NCI-H2171 treated with DMSO at 0.1 percent for 48 hours (cell line): ENCODE data around the gene SQOR.

Experiments used
- DNase-seq: peaks from one replicate; lab custom pipeline; 2025; lab: John Stamatoyannopoulos, UW

SQOR gene

DNA sequence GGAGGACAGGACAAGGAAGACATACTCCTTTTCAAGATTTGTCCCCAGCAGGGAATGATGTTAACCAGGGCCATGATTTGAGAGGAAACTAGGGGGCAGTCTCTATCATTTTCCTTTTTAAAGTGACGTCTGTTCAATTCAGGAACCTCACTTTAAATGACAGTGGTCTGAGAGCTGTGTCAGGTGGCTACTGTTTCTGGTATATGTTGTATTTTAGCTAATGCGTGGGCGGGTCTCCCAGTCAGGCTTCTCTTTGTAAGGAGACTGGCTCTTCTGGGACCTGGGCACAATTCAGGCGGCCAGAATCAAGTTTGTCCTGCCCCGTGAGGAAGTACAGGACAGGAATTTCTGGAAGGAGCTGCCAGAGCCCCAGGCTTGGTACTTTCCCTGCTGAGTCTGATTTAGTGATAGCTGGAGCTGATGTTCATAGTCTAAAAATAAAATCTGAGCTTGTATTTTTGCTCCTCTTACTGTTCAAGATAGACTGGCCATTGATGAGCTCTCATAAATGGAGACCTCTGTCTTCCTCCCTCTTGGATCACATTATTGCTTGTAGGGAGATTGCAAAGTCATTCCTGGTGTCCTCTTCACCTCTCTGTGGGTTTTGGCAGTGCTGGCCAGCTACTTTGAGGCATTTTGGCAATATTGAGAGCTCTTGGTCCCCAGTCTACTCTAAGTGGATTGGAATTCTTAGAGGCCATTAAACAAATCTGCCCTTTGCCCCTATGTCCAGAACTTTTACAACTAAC is 25.6 kb downstream of the SQOR start:
- no peak for DNase-seq

DNA sequence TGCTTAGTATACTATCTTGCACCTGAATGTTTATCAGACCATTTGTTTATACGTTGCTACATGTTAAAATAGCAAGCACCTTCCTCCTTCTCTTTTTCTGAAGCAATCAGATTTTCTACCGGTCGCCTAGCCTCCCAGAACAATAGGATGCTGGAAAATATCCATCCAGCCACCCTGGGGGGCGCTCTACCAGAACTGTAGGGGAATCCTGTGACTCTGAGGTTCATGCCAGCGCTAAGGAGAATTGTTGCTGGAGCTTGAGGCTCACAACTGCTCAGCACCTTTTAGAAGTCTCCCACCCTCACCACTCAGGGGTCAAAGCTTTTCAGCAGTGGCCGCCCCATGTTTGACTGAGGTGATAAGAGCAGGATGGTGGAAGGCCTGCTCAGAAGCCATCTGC is 27.5 kb downstream of the SQOR start:
- DNase-seq = no peak

DNA sequence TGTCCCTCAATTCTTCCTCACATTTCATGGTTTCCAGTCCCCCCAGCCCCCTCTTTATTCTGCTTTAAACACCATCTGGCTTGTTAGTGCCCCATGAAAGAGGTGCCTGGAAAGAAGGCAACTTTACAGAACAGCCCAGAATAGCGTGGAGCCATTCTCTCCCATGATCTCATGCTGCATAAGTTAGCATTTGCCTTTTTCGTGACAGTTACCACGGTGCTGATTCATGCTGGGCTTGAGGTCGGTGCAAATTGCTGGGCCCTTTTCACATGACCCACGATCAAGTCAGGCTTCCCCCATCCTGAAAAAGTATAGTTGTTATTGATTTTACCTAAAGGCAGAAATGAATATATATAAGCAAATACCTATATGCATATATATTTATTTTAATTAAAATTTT is 29.6 kb downstream of the SQOR start:
- no peak for DNase-seq

DNA sequence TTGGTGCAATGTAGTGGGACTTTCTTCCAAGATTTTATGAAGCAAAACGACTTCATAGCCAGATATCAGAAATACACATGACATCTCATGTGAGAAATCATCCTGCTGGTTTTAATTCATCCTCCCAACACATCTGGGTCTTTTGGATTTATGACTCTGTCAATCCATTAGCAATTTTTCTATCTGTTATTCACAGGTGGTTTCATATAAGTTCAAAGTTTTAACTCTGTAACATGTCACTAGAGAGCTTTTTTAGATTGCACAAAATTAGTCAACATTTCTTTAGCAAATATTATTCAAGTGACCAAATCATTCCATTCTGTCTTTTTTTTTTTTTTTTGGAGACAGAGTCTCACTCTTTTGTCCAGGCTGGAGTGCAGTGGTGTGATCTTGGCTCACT is 30.4 kb downstream of the SQOR start:
- no peak for DNase-seq

DNA sequence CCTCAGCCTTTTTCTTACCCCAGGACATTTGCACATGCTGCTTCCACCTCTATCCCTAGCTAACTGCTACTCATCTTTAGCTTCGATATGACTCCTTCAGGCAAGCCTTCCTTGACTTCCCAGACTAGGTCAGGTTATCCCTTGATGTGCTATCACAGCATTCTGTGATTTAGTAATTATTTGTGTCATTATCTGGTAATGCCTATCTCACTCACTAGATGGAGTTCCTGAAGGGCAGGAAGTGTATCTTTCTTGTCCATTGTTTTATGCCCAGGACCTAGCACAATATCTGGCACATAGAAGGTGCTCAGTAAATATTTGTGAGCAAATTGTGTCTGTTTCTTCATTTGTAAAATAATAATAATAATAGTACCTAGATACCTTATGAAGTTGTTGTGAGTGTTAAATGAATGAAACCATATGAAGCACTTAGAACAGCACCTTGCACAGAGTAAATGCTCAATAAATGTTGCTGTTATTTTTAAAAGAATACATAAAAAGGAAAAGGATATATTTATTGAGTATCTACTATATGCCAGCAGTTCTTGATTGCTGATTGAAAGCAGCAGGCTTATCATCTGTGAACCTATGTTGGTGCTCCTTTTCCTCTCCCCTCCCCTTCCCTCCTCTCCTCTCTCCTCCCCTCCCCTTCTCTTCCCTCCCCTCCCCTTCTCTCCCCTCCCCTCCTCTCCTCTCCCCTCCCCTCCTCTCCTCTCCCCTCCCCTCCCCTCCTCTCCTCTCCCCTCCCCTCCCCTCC is 31.5 kb downstream of the SQOR start:
- DNase-seq = no peak

DNA sequence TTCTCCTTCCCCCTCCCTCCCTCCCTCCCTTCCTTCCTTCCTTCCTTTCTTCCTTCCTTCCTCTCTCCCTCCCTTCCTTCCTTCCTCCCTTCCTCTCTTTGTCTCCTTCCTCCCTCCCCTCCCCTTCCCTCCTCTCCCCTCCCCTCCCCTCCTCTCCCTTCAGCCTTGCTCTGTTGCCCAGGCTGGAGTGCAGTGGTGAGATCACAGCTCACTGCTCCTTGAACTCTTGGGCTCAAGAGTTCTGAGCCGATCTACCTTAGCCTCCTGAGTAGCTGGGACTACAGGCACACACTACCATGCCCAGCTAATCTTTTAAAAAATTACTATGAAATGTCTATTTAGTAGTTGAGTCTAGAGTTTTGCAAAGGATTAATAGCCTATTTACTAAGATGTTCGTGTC is 32.2 kb downstream of the SQOR start:
- DNase-seq = no peak

DNA sequence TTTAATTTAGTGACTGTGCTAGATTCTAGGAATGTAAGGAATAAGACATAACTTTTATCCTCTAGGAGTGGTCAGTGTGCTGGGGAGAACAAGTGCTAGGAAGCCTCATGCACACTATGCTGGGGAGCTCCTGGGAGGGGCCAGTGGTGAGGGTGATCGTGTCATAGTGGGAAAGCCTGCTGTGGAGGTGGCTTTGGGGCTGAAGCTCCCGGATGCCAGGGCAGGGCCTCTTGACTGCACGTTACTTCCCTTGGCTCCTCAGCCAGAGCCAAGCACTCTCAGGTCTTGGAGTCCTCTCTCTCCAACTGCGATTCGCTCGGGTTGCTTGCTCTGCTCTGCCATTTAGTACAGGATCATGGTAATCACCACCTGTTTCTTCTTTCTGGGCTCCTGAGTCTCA is 33.6 kb downstream of the SQOR start:
- no peak for DNase-seq

DNA sequence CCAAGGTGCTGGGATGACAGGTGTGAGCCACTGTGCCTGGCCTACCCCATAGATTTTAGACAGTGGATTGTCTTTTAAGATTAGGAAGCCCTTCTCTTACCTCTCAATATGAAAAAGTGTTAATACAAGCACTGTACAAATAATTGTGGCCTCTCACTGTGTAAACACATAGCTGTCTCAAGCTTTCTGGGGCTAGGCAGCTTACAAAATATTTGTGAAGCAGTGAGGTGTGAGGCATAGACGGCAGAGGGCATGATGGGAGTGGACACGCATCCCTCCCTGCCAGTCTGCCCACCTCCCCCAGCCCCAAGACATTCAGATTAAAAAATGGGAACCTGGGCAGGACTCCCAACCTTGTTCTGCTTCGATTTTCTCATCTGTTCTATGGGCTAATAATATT is 34.6 kb downstream of the SQOR start:
- no peak for DNase-seq

DNA sequence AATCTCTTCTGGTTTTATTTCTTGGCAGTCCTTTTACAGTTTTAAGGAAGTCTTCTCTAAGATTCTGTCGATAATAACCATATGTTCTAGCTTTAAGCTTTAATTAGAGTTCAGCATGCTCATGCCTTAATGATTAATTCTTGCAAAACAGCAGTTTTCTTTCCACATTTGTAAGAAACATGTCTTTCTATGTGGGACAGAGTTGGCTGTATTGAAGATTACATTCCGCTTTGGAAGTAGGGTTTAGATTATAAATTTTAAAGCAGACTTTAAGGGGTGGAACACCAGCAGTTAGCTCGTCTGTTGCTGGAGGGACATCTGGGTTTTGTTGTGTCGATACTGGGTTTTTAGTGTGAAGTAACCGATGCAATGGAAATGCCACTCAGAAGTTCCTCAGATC is 35.3 kb downstream of the SQOR start:
- no peak for DNase-seq

DNA sequence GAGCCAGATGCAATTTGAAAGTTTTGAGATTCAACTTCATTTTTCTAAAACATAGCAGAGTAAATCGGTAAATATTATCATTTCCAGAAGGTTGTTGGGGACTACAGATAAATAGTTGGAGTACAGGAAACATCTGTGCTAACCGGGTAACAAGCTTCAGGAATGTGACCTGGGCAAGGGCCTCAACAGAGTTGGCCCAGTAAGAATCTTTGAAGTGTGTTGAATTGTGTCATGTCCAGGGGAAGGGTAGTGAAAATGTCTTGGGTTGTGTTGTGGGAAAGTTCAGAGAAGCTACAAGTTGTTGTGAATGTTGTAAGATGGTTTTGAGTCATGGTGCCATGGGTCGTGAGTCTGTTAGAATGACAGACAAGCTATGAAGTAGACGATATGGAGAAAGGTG is 35.7 kb downstream of the SQOR start:
- no peak for DNase-seq

DNA sequence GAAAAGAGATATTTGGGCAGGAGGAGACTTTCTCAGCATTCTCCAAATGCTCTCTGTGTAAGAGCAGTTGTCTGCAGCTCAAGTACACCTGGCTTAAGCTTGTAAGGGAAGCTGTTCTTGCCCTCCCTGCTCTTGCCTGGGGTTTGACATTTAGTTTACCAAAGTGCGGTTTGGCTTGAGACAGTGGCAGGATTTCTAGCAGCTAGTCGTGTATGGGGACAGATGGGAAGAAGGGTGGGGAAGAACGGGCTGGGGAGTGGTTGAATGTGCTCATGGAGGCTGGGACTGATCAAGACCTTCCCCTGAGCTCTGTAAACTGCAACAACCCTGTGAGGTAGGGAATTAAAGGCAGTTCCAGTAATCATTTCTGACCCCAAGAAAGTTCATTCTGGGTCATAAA is 39.8 kb downstream of the SQOR start:
- peak; percentile 7 for DNase-seq

DNA sequence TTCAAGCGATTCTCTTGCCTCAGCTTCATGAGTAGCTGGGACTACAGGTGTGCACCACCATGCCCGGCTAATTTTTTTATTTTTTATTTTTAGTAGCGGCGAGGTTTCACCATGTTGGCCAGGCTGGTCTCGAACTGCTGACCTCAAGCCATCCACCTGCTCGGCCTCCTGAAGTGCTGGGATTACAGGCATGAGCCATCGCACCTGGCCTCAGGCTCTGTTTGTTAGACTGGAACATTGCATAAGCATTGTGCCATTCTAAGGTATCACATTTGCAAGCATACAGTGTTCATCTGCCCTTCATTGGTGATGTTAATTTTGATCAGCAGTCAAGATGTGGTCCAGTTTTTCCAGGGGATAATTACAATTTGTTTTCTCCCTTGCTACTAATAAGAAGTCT is 43.0 kb downstream of the SQOR start:
- DNase-seq = no peak

DNA sequence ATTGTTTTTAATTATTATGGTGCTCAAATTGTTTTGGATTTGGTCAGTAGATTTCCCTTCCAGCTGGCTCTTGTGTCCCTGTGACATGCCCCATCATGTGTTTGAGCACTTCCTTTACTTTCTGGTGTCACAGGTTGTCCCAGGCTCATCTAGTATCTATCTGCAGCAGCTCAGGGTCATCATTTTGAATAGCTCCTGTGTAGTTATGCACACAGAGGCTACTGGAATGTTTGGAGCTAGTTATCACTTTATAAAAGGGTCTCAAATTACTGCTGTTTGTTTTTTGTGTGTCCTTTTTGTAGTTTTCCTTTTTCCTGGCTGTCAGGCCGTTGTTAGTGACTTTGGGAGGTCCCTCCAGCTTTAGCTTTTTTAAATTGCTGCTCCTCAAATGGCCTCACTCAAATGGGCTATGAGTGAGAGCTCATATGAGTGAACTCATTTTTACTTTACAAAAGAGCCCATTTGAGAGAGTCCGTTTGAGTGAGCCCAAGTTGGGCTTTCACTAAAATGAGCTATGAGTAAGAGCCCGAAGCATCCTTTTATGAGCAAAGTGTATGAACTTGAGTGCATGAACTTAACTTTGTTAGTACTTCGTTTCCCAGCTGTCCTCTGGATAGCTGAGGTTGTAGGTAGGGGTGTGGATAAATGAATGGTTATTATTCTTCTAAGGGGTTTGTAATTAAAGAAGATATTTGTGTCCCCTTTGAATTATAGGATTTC is 43.8 kb downstream of the SQOR start:
- no peak for DNase-seq

DNA sequence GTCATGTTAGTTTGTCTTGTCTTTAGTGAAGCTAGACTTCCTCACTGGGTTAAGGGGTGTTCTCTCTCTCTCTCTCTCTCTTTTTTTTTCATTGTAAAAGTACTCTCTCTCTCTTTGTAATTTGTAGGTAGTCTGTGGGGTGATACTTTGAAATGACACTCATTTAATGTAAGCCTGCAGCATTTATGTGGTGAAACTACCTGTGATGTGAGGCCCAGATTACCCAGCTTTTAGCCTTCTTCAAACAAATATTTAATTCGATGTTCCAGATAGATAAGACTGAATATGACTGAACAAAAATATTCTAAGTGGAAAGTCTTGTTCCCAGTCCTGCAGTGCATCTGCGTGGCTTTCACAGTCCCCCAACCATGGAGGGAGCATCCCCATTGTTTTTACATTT is 49.7 kb downstream of the SQOR start:
- DNase-seq = no peak

DNA sequence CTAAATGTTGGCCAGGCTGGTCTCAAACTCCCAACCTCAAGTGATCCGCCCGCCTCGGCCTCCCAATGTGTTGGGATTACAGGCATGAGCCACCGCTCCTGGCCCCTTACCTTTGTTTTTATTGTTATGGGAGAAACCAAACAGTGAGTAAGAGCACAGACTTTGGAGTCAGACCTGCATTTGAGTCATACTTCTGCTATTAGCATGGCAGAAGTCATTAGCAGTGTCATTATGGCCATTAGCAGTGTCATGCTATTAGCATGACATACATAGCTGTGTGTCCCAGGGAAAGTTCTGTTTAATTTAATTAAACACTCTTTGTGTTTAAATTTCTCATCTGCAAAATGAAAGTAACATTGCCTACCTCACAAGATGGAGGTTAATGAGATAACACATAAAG is 54.8 kb downstream of the SQOR start:
- DNase-seq = no peak

DNA sequence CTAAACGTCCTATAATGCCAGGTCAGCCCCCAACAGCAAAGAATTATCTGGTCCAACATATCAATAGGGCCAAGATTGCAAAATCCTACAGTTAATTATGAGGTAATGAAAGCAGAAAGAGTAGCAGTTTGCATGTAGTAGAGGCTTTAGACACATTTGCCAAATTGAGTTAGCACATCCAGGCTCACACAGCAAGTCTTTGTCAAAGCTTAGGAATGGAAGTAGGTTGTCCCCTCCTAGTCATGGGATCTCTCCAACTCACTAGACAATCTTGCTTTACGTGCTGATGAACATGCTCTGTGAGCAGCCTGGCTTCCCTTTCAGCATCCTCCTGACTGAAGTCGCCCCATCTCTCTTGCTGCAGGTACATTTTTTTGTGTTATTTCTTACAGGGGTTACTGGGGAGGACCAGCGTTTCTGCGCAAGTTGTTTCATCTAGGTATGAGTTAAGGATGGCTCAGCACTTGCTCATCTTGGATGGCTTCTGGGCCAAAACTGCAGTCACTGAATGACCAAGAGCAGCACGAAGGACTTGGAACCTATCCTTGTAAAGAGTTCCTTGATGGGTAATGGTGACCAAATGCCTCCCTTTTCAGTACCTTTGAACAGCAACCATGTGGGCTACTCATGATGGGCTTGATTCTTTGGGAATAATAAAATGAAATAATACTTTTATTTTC is 55.9 kb downstream of the SQOR start:
- no peak for DNase-seq

DNA sequence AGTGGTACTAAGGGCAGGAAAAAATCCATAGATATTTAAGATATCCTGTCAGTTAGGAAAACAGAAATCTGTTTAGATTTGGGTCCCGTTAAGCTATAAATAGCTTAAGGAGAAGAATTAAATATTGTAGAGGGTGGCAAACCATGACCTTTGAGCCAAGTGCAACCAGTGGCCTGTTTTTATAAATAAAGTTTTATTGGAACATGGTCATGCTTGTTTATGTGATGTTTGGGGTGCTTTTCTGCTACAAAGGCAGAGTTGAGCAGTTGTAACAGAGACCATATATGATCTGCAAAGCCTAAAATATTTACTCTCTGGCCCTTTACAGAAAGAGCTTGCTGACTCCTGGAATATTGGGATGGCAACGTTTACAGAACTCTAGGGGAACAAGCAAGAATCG is 66.3 kb downstream of the SQOR start:
- DNase-seq = no peak

DNA sequence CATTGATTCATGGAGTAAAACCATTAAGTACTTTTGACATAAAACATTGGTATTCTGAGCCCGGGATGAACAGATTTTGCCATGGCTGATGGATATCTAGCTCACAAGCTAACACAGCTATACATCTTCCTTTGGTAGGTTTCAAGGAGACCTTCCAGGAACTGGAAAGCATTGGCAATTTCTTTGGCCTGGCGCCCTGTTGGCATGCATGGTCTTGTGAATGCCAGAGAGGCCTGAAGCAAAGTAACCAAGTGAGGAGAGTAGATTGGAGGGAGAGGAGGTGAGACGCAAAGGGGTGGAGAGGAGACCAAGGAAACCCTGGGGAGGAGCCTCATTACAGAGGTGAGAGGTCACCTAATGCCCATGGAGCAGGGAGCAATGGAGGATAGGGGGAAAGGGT is 67.2 kb downstream of the SQOR start:
- no peak for DNase-seq

DNA sequence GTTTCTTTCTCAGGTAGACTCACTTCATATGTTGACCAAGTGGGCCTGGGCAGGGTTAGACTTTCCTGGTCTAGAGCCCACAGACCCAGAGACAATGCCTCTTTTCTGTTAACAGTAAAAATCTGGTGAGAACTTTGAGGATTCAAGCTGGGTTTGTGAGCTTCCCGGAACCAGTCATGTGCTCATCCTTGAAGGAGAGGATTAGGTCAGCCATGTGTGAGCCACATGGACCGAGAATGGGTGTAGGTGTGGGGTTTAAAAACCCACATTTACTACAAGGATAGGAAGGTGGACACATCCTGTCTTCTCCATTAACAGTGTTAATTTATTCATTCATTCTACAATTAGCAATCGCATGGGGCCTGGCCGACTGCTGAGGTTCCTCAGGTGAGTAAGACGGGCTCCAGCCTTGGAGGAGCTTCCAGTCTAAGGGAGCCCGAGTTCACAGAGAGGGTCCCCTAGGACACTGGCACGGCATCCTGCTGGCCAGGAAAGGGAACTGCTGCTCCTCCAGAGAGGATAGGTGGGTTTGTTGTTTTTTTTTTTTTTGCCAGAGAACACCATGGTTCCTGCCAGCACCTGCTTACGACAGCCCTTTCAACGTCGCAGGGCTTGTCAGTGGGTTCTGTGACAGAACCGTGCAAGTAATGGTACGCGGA is 69.0 kb downstream of the SQOR start:
- DNase-seq = no peak

DNA sequence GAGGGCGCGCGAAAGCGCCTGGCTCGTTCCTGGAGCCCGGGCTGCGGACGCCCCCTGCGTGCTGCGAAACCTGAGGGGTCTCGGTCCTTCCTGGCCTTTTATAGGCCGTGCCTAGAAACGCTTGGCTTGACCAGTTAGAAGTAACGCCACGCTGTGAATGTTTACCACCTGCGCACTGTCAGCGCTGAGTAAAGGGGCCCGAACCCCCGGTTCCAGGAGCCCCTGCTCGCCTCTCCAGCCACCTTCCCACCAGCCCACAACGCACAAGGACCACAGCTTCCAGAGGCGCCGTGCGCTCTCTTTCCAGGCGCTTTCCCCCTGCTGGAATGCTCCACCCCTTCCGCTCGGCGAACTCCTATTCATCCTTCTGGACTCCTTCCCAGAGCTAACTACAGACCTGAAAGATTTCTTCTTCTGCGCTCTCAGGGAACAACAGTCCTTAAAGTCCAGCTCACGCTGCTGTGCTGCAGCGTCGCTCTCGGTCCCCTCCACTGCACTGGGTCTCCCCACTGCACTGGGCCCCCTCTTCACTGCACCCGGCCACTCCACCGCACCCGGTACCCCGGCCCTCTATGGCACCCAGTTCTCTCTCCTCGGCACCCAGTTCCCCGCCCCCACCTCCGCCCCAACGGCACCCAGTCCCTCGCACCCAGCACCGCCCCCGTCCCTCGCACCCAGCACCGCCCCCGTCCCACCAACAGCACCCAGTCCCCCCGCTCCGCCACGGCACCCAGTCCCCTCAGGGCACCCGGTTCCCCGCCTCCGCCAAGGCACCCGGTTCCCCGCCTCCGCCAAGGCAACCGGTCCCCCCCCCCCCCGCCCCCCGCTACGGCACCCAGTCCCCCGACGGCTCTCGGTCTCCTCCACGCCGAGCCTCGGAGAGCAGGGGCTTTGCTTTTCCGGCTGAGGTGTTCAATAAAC is 69.8 kb downstream of the SQOR start:
- no peak for DNase-seq
